Osteoblast (primary cell): ENCODE results near the gene ATP11C. TPM values are rescaled to one million over a fixed set of nuclear protein-coding genes. Genes with fewer than 3 reads are reported as not detected.

ENCODE experiments used
- DNase-seq: peaks from one replicate; pipeline ENCODE4 v3.0.0; 2011; ENCODE audit warnings: low spot score, mixed read lengths; ENCODE audit not compliant: insufficient read length; ENCODE audit errors: missing footprints
- H2AFZ ChIP-seq: 2 replicates; pipeline ENCODE4 v1.6.0; 2011; ENCODE audit warnings: mild to moderate bottlenecking, low read length
- H3K27ac ChIP-seq: 2 replicates; pipeline ENCODE4 v1.5.1; 2011; ENCODE audit warnings: mild to moderate bottlenecking, low read depth, low read length, moderate library complexity
- H3K27me3 ChIP-seq: 2 replicates; pipeline ENCODE4 v1.6.0; 2012; ENCODE audit warnings: mild to moderate bottlenecking, control low read depth, inconsistent platforms, low read length, moderate library complexity; ENCODE audit not compliant: insufficient read depth
- H3K36me3 ChIP-seq: 2 replicates; pipeline ENCODE4 v1.5.1; 2011; ENCODE audit warnings: mild to moderate bottlenecking, low read length, control low read depth, moderate library complexity; ENCODE audit not compliant: insufficient read depth
- H3K4me1 ChIP-seq: 2 replicates; pipeline ENCODE4 v1.5.1; 2011; ENCODE audit warnings: mild to moderate bottlenecking, low read length, control low read depth, moderate library complexity; ENCODE audit not compliant: insufficient read depth
- H3K4me2 ChIP-seq: 2 replicates; pipeline ENCODE4 v1.6.0; 2011; ENCODE audit warnings: mild to moderate bottlenecking, low read length; ENCODE audit not compliant: insufficient read depth
- H3K4me3 ChIP-seq: fragments of 200-600 bp; sonication (generic); 3 replicates; pipeline ENCODE4 v1.5.1; 2012; ENCODE audit warnings: mild to moderate bottlenecking, low read length, inconsistent platforms; ENCODE audit not compliant: insufficient read depth
- H3K79me2 ChIP-seq: 2 replicates; pipeline ENCODE4 v1.6.0; 2012; ENCODE audit warnings: mild to moderate bottlenecking, low read length, control low read depth, inconsistent platforms; ENCODE audit not compliant: insufficient read depth
- H3K9me3 ChIP-seq: 2 replicates; pipeline ENCODE4 v1.5.1; 2011; ENCODE audit warnings: low read depth, low read length, control low read depth
- H4K20me1 ChIP-seq: 2 replicates; pipeline ENCODE4 v1.6.0; 2012; ENCODE audit warnings: mild to moderate bottlenecking, low read length, control low read depth; ENCODE audit not compliant: insufficient read depth
- total RNA-seq: library from RNA; depleted of rRNA; stranded (reverse); fragments of >200 nt; gene quantifications from 2 replicates; pipeline ENCODE4 v1.2.3, GENCODE V29; 2012
- TF ChIP-seq, protein P1 (sequence below): IDR thresholded peaks from 2 replicates; pipeline ENCODE4 v1.5.1; 2011; ENCODE audit warnings: mild to moderate bottlenecking, low read depth, low read length, moderate library complexity; ENCODE audit errors: extremely low read depth

The ATP11C gene
- total RNA-seq, 1 donor: 72.0 TPM

DNA sequence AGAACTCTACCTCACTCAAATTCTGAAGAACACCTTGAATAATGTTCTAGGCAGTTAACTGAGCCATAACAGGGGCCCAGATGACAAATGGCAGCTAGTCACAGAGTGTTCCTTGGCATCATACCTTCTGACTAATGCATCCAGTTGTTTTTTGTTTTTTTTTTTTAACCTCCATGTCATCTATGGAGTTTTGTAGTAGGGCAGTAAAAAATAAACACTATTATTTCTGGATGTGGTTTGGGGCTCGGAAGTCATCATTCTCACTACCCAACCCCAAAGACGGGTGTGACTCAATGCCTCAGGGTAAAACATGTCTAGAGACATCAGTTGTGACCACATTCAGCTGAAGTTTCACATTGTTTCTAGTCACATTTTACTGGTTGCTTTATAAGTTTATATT lies 193.7 kb downstream of the ATP11C start:
- H3K9me3 ChIP-seq: no peaks in the 10 kb centered on the region
- no peak overlapping the region for H3K4me3 ChIP-seq
- no peak for DNase-seq
- no peak overlapping the region for H3K4me2 ChIP-seq
- no peak overlapping the region for H3K27ac ChIP-seq
- no peaks in the 10 kb centered on the region for H3K27me3 ChIP-seq
- H4K20me1 ChIP-seq: no peaks in the 10 kb centered on the region
- no peak overlapping the region for H2AFZ ChIP-seq
- H3K79me2 ChIP-seq: no peaks in the 10 kb centered on the region
- TF ChIP-seq, protein P1, sequence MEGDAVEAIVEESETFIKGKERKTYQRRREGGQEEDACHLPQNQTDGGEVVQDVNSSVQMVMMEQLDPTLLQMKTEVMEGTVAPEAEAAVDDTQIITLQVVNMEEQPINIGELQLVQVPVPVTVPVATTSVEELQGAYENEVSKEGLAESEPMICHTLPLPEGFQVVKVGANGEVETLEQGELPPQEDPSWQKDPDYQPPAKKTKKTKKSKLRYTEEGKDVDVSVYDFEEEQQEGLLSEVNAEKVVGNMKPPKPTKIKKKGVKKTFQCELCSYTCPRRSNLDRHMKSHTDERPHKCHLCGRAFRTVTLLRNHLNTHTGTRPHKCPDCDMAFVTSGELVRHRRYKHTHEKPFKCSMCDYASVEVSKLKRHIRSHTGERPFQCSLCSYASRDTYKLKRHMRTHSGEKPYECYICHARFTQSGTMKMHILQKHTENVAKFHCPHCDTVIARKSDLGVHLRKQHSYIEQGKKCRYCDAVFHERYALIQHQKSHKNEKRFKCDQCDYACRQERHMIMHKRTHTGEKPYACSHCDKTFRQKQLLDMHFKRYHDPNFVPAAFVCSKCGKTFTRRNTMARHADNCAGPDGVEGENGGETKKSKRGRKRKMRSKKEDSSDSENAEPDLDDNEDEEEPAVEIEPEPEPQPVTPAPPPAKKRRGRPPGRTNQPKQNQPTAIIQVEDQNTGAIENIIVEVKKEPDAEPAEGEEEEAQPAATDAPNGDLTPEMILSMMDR: no peak
- peaks cover 10% of the 10 kb centered on the region for H3K4me1 ChIP-seq
- no peaks in the 10 kb centered on the region for H3K36me3 ChIP-seq

DNA sequence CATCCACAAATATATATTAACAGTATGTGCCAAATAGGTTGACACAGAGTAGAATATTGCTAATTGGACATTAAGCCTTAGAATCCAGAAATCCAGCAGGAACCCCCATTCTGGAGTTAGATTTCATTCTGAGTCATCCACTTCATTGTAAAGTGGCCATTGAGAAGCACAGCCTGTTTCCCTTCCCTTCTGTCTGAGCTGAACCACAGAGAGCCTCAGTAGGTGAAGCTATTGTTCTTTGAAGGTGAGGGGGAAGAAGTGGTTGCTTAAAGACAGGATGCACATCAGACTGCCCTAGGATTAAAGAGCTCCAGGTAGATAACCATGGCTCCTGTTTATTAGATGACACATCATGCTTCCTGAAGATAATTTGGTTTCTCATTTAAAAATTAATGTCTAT lies 194.3 kb downstream of the ATP11C start:
- Histone ChIP-seq H3K4me2 (no peak overlapping the region), H3K27me3 (no peaks in the 10 kb centered on the region), H4K20me1 (no peaks in the 10 kb centered on the region), H3K36me3 (no peaks in the 10 kb centered on the region), H3K4me1 (peaks cover 10% of the 10 kb centered on the region), H3K4me3 (no peak overlapping the region), H2AFZ (no peak overlapping the region), H3K79me2 (no peaks in the 10 kb centered on the region), H3K27ac (no peak overlapping the region), H3K9me3 (no peaks in the 10 kb centered on the region)
- TF ChIP-seq, protein P1: no peak
- no peak for DNase-seq

- TF ChIP-seq, protein P1: no peak
- H3K27me3 ChIP-seq: no peaks in the 10 kb centered on the region
- H2AFZ ChIP-seq: no peak overlapping the region
- H3K4me2 ChIP-seq: no peak overlapping the region
- peaks cover 10% of the 10 kb centered on the region for H3K4me1 ChIP-seq
- H3K79me2 ChIP-seq: no peaks in the 10 kb centered on the region
- no peak overlapping the region for H3K27ac ChIP-seq
- no peaks in the 10 kb centered on the region for H4K20me1 ChIP-seq
- H3K4me3 ChIP-seq: no peak overlapping the region
- no peaks in the 10 kb centered on the region for H3K36me3 ChIP-seq
- DNase-seq: no peak
- no peaks in the 10 kb centered on the region for H3K9me3 ChIP-seq
Measured at GRCh38 chrX:139736151-139736550, 196.7 kb downstream of the ATP11C start.

- Histone ChIP-seq H3K27me3 (no peaks in the 10 kb centered on the region), H3K4me1 (peaks cover 8% of the 10 kb centered on the region), H2AFZ (no peak overlapping the region), H4K20me1 (no peaks in the 10 kb centered on the region), H3K4me3 (no peak overlapping the region), H3K79me2 (no peaks in the 10 kb centered on the region), H3K36me3 (no peaks in the 10 kb centered on the region), H3K4me2 (no peak overlapping the region), H3K27ac (no peak overlapping the region), H3K9me3 (no peaks in the 10 kb centered on the region)
- no peak for DNase-seq
- TF ChIP-seq, protein P1: no peak
Measured at GRCh38 chrX:139734996-139735395, 197.9 kb downstream of the ATP11C start.
